Activated CD4-positive, alpha-beta T cell treated with anti-CD3 and anti-CD28 coated beads, Interleukin-2, amount 10 ng/mL, durations not matched to agents 7 days and 5 days (primary cell): Measurements from ENCODE around the gene AFG3L2. TPM values are rescaled to one million over a fixed set of nuclear protein-coding genes. Genes with fewer than 3 reads are reported as not detected.

Experiments used
- CTCF ChIA-PET: fragments of 350-600 bp; sonication (Branson Sonifier 250); formaldehyde crosslinking; loops from one replicate; lab custom pipeline; 2021; ENCODE audit warnings: antibody characterized with exemption; lab: Charles Lee
- POLR2A ChIA-PET: fragments of 350-600 bp; sonication (Branson Sonifier 250); formaldehyde crosslinking; loops from one replicate; lab custom pipeline; 2021; ENCODE audit warnings: antibody characterized with exemption; lab: Charles Lee
- DNase-seq: peaks from one replicate; pipeline ENCODE4 v3.0.0-alpha.2; 2020
- H3K27ac Mint-ChIP-seq: one replicate; pipeline ENCODE4 v1.8.0; 2021; ENCODE audit warnings: mild to moderate bottlenecking, moderate library complexity, mixed read lengths
- H3K27me3 Mint-ChIP-seq: one replicate; pipeline ENCODE4 v1.8.0; 2021; ENCODE audit warnings: mixed read lengths
- H3K36me3 Mint-ChIP-seq: one replicate; pipeline ENCODE4 v1.8.0; 2021; ENCODE audit warnings: low read depth, mixed read lengths
- H3K4me1 Mint-ChIP-seq: one replicate; pipeline ENCODE4 v1.8.0; 2021; ENCODE audit warnings: mixed read lengths
- H3K4me3 Mint-ChIP-seq: one replicate; pipeline ENCODE4 v1.8.0; 2021; ENCODE audit warnings: mild to moderate bottlenecking, moderate library complexity, mixed read lengths
- H3K9me3 Mint-ChIP-seq: one replicate; pipeline ENCODE4 v1.8.0; 2021; ENCODE audit warnings: mixed read lengths
- total RNA-seq, 2 experiments: library from RNA; stranded (reverse); gene quantifications; one replicate each; pipeline ENCODE4 v1.2.3, GENCODE V29; 2021

The AFG3L2 gene
- total RNA-seq, 2 experiments from 2014 or later: 35.7 to 36.4 TPM

GRCh38 chr18:12287131-12287681 lies 89.8 kb downstream of the AFG3L2 start:
- Mint-ChIP-seq H3K9me3 (no peaks in the 10 kb centered on the region), H3K4me3 (no peak overlapping the region), H3K27ac (no peak overlapping the region), H3K36me3 (no peaks in the 10 kb centered on the region), H3K4me1 (peaks cover 3% of the 10 kb centered on the region), H3K27me3 (peaks cover 37% of the 10 kb centered on the region)
- POLR2A ChIA-PET: no interaction called here
- CTCF ChIA-PET: interaction anchor here (1.2 to 2.1 kb wide), 2 partner anchors 15 to 35 kb away, joined by 3 to 5 read pairs; no protein-coding TSS in a partner anchor
- DNase-seq: no peak

- H3K4me3 Mint-ChIP-seq: no peak overlapping the region
- H3K27me3 Mint-ChIP-seq: peaks cover 27% of the 10 kb centered on the region
- no peak overlapping the region for H3K27ac Mint-ChIP-seq
- DNase-seq: no peak
- H3K9me3 Mint-ChIP-seq: no peaks in the 10 kb centered on the region
- H3K36me3 Mint-ChIP-seq: no peaks in the 10 kb centered on the region
- POLR2A ChIA-PET: no interaction called here
- CTCF ChIA-PET: interaction anchor here (1.1 kb wide), 1 partner anchor 12 kb away, joined by 4 read pairs; no protein-coding TSS in a partner anchor
- peaks cover 3% of the 10 kb centered on the region for H3K4me1 Mint-ChIP-seq
Measured at GRCh38 chr18:12283666-12284065, 93.4 kb downstream of the AFG3L2 start.

GRCh38 chr18:12283256-12283655 lies 93.8 kb downstream of the AFG3L2 start:
- H3K9me3 Mint-ChIP-seq: no peaks in the 10 kb centered on the region
- H3K27me3 Mint-ChIP-seq: peaks cover 22% of the 10 kb centered on the region
- no peak overlapping the region for H3K27ac Mint-ChIP-seq
- H3K4me3 Mint-ChIP-seq: no peak overlapping the region
- peaks cover 3% of the 10 kb centered on the region for H3K4me1 Mint-ChIP-seq
- POLR2A ChIA-PET: no interaction called here
- no peaks in the 10 kb centered on the region for H3K36me3 Mint-ChIP-seq
- CTCF ChIA-PET: interaction anchor here (1.1 kb wide), 1 partner anchor 11 kb away, joined by 4 read pairs; no protein-coding TSS in a partner anchor
- DNase-seq: no peak

GRCh38 chr18:12282442-12283039 lies 94.5 kb downstream of the AFG3L2 start:
- ChIA-PET POLR2A (no interaction called here), CTCF (no interaction called here)
- Mint-ChIP-seq H3K9me3 (no peaks in the 10 kb centered on the region), H3K27me3 (peaks cover 15% of the 10 kb centered on the region), H3K36me3 (no peaks in the 10 kb centered on the region), H3K27ac (no peak overlapping the region), H3K4me3 (no peak overlapping the region), H3K4me1 (peaks cover 3% of the 10 kb centered on the region)
- no peak for DNase-seq

- ChIA-PET POLR2A (no interaction called here), CTCF (no interaction called here)
- DNase-seq: no peak
- Mint-ChIP-seq H3K36me3 (no peaks in the 10 kb centered on the region), H3K4me1 (peaks cover 3% of the 10 kb centered on the region), H3K4me3 (no peak overlapping the region), H3K27ac (no peak overlapping the region), H3K9me3 (no peaks in the 10 kb centered on the region), H3K27me3 (peaks cover 15% of the 10 kb centered on the region)
Measured at GRCh38 chr18:12281861-12282260, 95.2 kb downstream of the AFG3L2 start.

- Mint-ChIP-seq H3K4me3 (no peak overlapping the region), H3K27ac (no peak overlapping the region), H3K27me3 (peaks cover 11% of the 10 kb centered on the region), H3K4me1 (peaks cover 3% of the 10 kb centered on the region), H3K9me3 (no peaks in the 10 kb centered on the region), H3K36me3 (no peaks in the 10 kb centered on the region)
- POLR2A ChIA-PET: no interaction called here
- DNase-seq: no peak
- CTCF ChIA-PET: no interaction called here
Measured at GRCh38 chr18:12279781-12280531, 97.1 kb downstream of the AFG3L2 start.

Other genes starting within 250 kb of the AFG3L2 start
- gene CIDEA, start 122.9 kb downstream of the AFG3L2 start, total RNA-seq: not detected
- gene TUBB6, start 69.0 kb downstream of the AFG3L2 start, total RNA-seq: 1 to 10 TPM in 1 of 2 experiments, under 1 TPM in 1; 0.69 to 1.2 TPM
- gene PRELID3A, start 30.7 kb upstream of the AFG3L2 start, total RNA-seq: 1 to 10 TPM; 1.9 to 2.6 TPM